ENCODE results near the gene ACVRL1. TPM values are rescaled to one million over a fixed set of nuclear protein-coding genes. Genes with fewer than 3 reads are reported as not detected.
"Not testable (repeated sequence)": the region's sequence is repeated elsewhere in the genome, so short reads cannot be mapped to it uniquely, and the experiment has no call there.

The ACVRL1 gene
- polyA plus RNA-seq, 1 donor: 44.9 TPM

DNA sequence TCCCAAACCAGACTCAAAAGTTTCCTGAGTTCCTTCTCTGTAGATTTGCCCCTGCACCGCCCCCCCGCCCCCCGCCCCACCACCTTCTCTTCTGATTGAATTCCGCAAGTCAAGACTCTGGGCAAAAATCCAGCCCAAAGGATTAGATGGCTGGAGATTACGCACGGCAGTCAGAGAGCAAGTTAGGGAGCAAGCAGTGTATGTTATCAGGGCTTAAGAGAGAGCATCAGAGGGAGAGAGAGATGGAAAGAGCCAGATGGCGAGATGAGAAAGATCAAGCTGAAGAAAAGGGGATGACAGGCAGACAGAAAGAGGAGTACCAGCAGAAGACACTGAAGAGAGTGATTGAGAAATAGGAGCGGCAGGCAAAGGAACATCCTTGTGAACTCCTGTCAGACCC is 33.3 kb upstream of the ACVRL1 start:
- DNase-seq (ENCODE audit: low read depth): no peak

GRCh38 chr12:51874486-51874885 is 32.8 kb upstream of the ACVRL1 start:
- no peak for DNase-seq (ENCODE audit: low read depth)

DNA sequence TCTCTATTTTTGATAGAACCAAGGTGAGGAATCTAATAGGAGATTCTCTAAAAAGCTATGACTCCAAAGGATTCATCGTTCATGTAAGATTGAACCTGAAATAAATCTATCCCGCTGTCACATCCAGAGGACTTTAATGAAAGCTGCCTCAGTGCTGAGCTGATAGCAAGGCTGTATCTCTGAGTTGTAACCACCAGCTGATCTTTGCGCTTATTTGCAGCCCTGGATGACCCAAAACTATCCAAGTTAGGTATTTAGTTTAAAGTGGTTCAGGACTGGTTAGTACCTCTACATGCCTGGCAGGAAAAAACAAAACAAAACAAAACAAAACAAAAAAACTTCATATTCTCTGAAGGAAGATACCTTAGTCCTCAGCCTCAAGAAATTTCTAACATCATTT is 28.2 kb upstream of the ACVRL1 start:
- no peak for DNase-seq (ENCODE audit: low read depth)

DNA sequence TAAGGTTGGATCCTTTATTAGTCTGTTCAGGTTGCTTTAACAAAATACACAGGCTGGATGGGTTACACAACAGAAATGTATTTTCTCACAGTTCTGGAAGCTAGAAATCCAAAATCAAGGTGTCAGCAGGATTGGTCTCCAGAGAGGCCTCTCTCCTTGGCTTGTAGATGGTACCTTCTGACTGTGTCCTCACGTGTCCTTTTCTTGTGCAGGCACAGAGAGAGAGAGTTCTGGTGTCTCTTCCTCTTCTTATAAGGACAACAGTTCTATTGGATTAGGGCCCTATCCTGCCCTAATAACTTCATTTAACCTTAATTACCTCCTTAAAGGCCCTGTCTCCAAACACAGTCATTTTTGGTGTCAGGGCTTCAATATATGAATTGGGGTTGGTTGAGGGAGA is 24.0 kb upstream of the ACVRL1 start:
- no peak for DNase-seq (ENCODE audit: low read depth)

- no peak for DNase-seq (ENCODE audit: low read depth)
These were observed 23.2 kb upstream of the ACVRL1 start for GRCh38 chr12:51883998-51884675.

GRCh38 chr12:51884676-51885229 is 22.6 kb upstream of the ACVRL1 start:
- DNase-seq (ENCODE audit: low read depth): no peak

DNA sequence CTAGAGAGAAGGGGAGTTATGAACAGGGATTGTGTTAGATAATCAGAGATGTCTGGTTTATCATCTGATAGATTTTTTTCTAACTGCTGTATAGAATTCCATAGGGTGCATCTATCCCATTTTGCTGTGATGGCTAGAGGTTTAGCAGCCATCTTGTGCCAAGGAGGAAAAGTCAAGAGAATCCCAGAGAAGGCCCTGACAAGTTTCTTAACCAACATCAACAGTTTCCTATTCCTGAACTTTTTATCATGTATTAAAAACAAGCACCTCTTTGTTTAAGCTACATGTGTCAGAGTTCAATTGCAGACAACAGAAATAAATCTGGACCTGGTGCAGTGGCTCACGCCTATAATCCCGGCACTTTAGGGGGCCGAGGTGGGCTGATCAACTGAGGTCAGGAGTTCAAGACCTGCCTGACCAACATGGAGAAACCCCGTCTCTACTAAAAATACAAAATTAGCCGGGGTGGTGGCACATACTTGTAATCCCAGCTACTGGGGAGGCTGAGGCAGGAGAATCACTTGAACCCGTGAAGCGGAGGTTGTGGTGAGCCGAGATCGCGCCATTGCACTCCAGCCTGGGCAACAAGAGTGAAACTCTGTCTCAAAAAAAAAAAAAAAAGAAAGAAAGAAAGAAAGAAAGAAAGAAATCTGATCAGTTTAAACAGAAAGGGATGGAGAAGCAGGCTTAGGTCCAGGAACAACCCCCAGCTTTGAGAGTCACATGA is 21.8 kb upstream of the ACVRL1 start:
- DNase-seq (ENCODE audit: low read depth): not testable (repeated sequence)

DNA sequence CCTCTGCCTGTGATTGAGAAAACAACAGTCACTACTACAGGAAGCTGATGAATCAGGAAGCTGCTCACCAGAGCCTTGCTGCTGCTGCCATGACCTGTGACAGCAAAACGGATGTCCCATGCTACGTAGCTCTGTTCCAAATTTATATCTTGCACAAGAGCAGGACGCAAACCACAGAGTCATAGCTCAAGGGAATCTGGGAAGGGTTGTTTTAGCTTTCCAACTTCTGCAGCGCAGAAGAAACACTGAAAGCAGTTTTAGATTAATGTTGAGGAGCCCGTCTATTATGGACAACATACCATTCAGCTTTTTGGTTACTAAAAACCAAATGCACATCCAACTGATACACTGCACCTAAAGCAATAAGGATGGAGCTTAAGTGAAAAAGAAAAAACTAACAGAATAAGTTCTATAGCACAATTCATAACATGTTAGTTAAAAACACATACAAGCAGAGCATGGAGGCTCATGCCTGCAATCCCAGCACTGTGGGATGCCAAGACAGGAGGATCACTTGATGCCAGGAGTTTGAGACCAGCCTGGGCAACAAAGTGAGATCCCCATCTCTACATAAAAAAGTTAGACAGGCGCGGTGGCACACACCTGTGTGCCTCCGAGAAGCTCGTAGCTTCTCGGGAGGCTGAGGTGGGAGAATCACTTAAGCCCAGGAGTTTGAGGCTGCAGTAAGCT is 21.1 kb upstream of the ACVRL1 start:
- peak; percentile 87 for DNase-seq (ENCODE audit: low read depth)

- DNase-seq (ENCODE audit: low read depth): no peak
These were observed 19.6 kb upstream of the ACVRL1 start, which contains the start of gene ANKRD33 for GRCh38 chr12:51887476-51888315. Gene ANKRD33, plus strand, starts transcription at chr12:51888103. Its CDS starts 84 bp downstream, at chr12:51888187.

DNA sequence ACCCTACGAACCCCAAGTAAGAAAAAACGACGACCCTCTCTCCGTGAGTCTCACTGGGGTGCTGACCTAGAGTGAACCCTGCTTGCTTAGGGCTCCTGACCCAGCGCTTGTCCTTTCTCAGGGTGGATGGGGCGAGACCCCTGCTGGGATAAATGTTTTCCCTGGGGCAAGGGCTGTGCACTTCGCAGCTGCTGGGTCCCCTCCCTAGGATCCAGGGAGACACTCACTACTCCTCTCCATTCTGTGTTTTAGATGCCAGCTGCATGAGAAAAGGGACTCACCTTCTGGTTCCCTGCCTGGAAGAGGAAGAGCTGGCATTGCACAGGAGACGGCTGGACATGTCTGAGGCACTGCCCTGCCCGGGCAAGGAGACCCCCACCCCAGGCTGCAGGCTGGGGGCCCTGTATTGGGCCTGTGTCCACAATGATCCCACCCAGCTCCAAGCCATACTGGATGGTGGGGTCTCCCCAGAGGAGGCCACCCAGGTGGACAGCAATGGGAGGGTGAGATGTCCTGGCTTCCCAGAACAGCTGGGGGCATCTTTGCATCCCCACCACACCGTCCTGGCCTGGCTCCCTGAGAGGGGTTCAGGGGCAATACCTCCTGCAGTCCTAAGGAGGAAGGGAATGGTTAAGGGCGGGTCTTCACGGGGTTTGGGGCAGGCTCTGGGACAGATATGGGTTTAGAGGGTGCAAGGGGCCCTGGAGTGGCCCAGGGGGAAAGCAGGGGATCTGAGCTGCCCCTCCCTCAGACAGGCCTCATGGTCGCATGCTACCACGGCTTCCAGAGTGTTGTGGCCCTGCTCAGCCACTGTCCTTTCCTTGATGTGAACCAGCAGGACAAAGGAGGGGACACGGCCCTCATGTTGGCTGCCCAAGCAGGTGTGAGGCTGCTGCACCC is 18.7 kb upstream of the ACVRL1 start:
- no peak for DNase-seq (ENCODE audit: low read depth)

DNA sequence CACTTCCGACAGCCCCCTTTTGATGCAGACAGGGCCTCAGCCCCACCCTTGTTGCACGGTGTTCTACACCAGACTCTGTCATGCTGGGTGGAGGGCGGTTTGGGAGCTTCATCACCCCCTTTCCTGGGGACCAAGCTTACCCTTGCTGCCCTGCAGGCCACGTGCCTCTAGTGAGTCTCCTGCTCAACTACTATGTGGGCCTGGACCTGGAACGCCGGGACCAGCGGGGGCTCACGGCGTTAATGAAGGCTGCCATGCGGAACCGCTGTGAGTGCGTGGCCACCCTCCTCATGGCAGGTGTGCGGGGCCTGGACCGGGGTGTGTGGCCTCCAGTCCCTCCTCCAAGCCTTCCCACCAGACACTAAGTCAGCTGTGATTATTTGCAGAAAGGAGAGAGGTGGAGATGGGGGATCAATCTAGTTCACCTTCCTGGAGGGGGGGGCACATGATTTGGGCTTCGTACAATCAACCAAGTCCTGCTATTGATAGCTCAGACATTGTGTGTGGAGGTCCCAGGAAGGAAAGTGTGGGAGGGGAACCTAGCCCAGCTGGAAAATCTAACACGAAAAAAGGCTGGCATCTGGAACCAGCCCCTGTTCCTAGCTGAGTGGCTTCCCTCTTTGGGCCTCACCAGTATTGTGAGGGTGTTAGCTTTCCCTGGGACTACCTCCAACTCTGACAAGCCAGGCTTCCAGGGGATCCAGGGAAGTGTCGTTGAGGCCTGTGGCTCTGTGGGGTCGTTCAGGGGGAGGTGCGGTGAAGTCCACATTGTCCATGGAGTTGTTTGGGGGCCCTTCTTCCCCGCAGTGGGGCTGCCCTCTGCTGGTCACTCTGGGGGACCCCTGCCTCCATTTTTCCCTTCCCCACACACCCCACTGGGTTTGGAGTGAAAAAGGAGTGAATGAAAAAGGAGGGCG is 17.8 kb upstream of the ACVRL1 start:
- no peak for DNase-seq (ENCODE audit: low read depth)

DNA sequence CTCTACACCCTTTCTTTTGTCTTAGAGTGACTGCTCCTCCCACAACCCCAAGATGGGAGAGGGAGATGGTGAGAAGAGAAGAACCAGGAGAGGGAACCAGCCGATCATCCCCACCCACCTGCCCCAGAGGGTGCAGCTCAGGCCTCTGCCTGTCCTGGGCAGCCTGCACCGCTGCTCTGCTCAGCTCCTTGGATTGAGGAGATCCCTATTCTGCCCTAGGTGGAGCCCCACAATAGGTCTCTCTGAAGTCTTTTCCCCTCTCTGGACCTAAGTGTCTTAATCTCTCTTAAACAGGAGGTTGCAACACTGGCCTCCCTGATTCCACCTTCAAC is 17.2 kb upstream of the ACVRL1 start:
- no peak for DNase-seq (ENCODE audit: low read depth)

DNA sequence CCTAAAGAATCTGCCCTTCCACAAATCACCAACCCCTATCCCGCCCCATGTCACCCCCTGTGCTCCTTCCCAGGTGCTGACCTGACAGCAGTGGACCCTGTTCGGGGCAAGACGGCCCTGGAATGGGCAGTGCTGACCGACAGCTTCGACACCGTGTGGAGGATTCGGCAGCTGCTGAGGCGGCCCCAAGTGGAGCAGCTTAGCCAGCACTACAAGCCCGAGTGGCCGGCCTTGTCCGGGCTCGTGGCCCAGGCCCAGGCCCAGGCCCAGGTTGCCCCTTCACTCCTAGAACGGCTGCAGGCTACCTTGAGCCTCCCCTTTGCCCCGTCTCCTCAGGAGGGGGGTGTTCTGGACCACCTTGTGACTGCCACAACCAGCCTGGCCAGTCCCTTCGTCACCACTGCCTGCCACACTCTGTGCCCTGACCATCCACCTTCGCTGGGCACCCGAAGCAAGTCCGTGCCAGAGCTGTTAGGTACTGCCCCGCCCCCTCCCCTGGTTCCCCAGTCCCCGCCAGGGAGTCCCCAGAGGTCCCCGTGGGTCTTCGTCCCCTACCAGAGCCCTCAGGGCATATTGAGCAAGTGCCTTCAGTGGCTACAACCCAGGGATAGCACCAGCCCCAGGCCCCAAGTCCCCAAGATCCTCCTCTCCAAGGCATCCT is 16.7 kb upstream of the ACVRL1 start:
- DNase-seq (ENCODE audit: low read depth): no peak

DNA sequence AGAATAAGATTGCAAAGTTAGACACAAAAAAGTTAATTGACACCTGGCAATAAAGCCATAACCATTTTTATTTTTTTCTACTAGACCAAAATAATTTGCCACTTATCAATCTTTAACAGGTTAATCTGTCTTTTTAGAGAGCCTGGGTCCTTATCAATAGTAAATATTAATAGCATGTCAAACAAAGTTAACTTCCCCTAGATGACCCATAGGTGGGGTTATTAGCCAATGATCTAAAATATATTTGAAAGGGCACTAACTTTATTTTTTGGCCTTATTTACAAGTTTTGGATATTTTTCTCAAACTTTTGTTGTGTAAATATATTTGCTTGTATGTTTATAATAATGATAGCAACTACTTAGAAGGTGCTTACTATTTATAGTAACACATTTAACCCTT is 15.5 kb upstream of the ACVRL1 start:
- no peak for DNase-seq (ENCODE audit: low read depth)

DNA sequence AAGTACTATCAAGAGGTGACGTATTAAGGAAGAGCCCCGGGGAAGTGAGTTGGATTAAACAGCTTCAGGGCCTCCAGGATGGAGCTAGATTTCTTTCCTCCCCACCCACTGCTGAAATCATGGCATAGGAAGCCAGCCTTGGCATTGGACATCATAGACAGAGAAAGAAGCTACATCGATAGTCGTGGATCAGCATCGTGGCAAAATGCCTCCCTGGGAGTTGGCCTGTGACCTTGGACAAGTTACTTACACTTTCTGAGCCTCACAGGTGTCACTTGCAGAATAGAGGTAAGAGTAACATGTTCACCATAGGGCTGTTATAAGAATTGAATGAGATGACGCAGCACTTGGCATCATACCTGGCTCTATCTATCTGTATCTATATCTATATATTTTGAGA is 13.5 kb upstream of the ACVRL1 start:
- no peak for DNase-seq (ENCODE audit: low read depth)

DNA sequence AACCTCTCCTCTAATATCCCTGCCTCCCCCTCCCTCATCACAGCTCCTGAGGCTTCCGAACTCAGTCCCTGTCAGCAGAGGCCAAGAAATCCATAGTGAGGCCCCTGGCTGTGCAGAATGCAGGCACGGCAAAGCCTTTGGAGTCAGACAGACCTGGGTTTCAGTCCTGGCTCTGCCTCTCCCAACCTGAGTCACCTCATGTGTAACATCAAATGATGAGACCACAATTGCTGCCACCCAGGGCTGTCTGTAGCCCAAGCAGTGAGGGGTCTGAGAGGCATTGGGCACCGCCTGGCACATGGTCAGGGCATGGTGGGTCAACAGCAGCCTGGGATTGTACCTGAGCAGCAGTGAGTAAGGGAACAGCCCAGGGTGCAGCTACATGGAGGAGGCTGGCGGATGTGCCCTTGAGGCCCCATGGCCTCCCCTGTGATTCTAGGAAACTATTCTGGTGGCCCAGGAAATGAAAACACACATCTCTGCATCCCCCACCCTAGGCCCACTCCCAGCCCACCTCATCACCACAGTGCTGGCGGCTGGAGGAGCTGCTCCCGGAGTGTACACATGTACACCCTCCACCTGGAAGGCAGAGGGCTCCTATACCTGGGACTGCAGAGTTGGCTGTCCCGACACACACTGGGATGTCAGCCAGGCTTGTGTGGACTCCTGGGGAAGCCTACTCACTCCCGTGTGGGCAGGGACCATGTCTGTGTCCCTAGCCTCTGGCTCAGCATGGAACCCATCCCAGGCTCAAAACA is 11.7 kb upstream of the ACVRL1 start:
- DNase-seq (ENCODE audit: low read depth): no peak

- no peak for DNase-seq (ENCODE audit: low read depth)
These were observed 11.1 kb upstream of the ACVRL1 start for GRCh38 chr12:51896236-51896635.

- DNase-seq (ENCODE audit: low read depth): no peak
These were observed 10.1 kb upstream of the ACVRL1 start for GRCh38 chr12:51897181-51897580.
